Measurements from ENCODE around the gene LRRC2.
"Not testable (repeated sequence)": the region's sequence is repeated elsewhere in the genome, so short reads cannot be mapped to it uniquely, and the experiment has no call there.

LRRC2 gene

DNA sequence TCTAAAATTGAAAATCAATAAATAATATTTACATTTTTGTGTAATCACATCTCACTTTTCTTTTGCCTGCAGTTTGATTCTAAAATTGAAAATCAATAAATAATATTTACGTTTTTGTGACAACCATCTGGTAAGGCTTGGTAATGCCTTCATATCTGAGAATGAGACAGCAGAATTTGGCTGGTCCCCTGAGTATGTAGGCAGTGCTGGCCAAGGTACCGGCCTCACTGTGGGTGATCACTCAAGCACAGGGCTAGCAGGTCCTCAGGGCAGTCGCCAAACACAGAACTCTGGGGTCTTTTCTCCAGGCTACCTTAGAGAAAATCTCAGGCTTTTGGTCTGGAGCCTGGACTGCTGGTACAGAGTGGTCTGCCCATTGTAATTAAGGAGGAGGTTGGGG is 42.1 kb downstream of the LRRC2 start:
- no peak for TF ChIP-seq JUND (IDR thresholded peaks at IDR 0.05; ENCODE audit: low read depth)
- in situ Hi-C loops (cut with HindIII; ENCODE audit: low pct_unique_long_range_greater_than_20kb, low sequenced_read_pairs): no loop called here
- no peak for DNase-seq (ENCODE audit: low read depth in 1 of 2, low spot score in 1 of 2)

GRCh38 chr3:46523556-46523955 is 42.5 kb downstream of the LRRC2 start:
- in situ Hi-C loops (cut with HindIII; ENCODE audit: low pct_unique_long_range_greater_than_20kb, low sequenced_read_pairs): no loop called here
- TF ChIP-seq JUND (IDR thresholded peaks at IDR 0.05; ENCODE audit: low read depth): no peak
- DNase-seq (ENCODE audit: low read depth in 1 of 2, low spot score in 1 of 2): no peak

GRCh38 chr3:46522201-46522600 is 43.9 kb downstream of the LRRC2 start:
- in situ Hi-C loops (cut with HindIII; ENCODE audit: low pct_unique_long_range_greater_than_20kb, low sequenced_read_pairs); DNase-seq (ENCODE audit: low read depth in 1 of 2, low spot score in 1 of 2): not testable (repeated sequence)

DNA sequence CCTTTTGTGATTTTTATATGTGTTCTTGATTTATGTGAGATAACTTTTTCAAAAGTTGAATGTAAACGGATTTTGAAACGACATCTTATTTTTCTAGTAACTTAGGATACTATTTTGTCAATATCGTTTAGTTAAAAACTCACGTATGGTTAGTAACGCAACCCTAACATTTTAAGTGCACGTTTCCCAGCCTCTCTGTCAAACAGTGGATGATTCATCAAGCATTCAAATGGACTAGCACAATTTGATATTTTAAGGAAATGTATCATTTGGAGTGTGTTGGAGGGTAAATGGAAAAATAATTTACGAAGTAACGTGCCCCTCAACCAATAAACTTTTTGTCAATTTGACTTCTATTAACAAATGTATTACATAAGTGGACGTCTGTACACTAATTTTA is 45.0 kb downstream of the LRRC2 start:
- DNase-seq (ENCODE audit: low read depth in 1 of 2, low spot score in 1 of 2): no peak
- in situ Hi-C loops (cut with HindIII; ENCODE audit: low pct_unique_long_range_greater_than_20kb, low sequenced_read_pairs): no loop called here

DNA sequence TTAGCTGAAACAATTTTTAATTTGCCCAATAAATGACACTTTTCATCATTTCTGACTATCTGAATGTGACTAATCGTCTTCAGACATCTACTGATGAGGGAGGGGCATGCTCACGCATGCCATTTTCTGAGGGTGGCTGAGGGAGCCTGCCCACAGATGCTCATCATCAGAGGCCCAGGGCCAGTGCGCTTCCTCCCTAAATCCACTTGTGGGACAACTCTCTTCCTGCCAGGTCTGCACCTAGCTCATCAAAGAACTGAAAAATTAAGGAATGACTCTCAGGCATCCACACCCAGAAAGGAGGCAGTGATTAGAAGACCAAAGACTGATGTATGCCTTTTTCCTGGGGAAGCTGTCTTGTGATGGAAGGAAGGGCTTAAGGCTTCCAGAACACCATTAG is 45.6 kb downstream of the LRRC2 start:
- no peak for DNase-seq (ENCODE audit: low read depth in 1 of 2, low spot score in 1 of 2)
- TF ChIP-seq JUND (IDR thresholded peaks at IDR 0.05; ENCODE audit: low read depth): no peak
- in situ Hi-C loops (cut with HindIII; ENCODE audit: low pct_unique_long_range_greater_than_20kb, low sequenced_read_pairs): no loop called here

More for the DNA sequence above, 45.0 kb downstream of the LRRC2 start:
- no peak for TF ChIP-seq JUND (IDR thresholded peaks at IDR 0.05; ENCODE audit: low read depth)

DNA sequence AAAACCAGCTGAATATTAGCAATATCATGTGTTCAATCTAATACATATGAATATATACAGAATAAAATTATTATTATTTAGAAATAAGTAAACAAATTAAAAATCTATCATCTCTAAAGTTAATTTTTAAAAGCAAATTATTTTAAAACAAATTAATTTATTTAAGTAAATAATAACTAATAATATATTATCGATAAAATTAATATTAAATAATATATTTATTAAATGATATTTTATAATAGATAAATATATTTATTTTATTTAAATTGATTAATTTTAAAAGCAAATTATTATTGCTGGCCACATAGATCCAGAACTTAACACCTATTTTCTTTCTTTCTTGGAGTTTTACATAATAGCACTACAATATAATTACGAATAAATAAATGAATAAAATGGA is 46.1 kb downstream of the LRRC2 start:
- in situ Hi-C loops (cut with HindIII; ENCODE audit: low pct_unique_long_range_greater_than_20kb, low sequenced_read_pairs): no loop called here
- TF ChIP-seq JUND (IDR thresholded peaks at IDR 0.05; ENCODE audit: low read depth): no peak
- DNase-seq (ENCODE audit: low read depth in 1 of 2, low spot score in 1 of 2): no peak

GRCh38 chr3:46517784-46518181 is 48.3 kb downstream of the LRRC2 start:
- DNase-seq (ENCODE audit: low read depth in 1 of 2, low spot score in 1 of 2): no peak
- no peak for TF ChIP-seq JUND (IDR thresholded peaks at IDR 0.05; ENCODE audit: low read depth)
- in situ Hi-C loops (cut with HindIII; ENCODE audit: low pct_unique_long_range_greater_than_20kb, low sequenced_read_pairs): no loop called here

DNA sequence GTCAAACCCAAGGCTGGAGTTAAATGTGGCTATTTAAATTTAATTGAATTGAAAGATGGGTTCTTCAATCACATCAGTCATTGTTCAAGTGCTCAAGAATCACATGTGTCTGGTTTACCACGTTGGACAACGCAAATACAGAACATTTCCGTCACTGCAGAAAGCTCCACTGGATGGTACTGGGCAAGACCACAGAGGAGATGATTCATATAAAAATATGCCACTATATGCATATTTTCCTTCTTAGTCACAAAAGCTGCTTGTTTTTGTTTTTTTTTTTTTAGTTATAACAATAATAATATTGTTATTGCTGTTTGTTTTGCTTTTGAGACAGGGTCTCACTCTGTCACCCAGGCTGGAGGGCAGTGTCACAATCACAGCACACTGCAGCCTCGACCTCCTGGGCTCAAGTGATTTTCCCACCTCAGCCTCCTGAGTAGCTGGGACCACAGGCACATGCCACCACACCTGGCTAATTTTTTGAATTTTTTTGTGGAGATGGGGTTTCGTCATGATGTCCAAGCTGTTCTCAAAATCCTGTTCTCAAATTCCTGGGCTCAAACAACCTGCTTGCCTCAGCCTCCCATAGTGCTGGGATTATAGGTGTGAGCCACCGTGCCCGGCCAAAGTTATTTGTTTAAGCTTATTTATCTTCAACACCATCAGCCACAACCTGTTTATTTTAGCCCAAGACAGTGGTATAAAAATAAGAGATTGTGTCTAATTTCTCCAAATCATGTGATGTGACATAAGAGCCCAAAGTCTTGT is 48.9 kb downstream of the LRRC2 start:
- in situ Hi-C loops (cut with HindIII; ENCODE audit: low pct_unique_long_range_greater_than_20kb, low sequenced_read_pairs): no loop called here
- TF ChIP-seq JUND (IDR thresholded peaks at IDR 0.05; ENCODE audit: low read depth): no peak
- peak in 1 of 2 experiments; percentile 9 for DNase-seq (ENCODE audit: low read depth in 1 of 2, low spot score in 1 of 2)

DNA sequence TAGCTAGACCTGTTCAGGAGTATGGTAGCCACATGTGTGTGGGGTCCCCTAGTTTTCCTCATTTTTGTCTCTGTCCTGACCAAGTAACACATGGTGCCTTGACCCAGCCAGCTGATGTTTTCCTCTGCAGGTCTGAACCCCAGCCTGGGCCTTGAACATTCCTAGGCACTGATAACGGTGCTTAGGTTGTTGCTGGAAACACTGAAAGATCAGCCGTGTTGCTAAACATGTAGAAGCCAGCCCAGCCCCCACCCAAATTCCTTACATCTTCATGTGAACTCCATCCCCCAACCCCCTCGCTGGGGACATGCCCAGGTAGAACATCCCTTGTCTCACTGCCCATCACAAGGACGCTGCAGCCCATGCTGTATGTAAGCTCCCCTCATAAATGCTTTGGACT is 49.6 kb downstream of the LRRC2 start:
- DNase-seq (ENCODE audit: low read depth in 1 of 2, low spot score in 1 of 2): no peak
- in situ Hi-C loops (cut with HindIII; ENCODE audit: low pct_unique_long_range_greater_than_20kb, low sequenced_read_pairs): no loop called here
- no peak for TF ChIP-seq JUND (IDR thresholded peaks at IDR 0.05; ENCODE audit: low read depth)

GRCh38 chr3:46512191-46512749 is 53.8 kb downstream of the LRRC2 start:
- no peak for DNase-seq (ENCODE audit: low read depth in 1 of 2, low spot score in 1 of 2)
- in situ Hi-C loops (cut with HindIII; ENCODE audit: low pct_unique_long_range_greater_than_20kb, low sequenced_read_pairs): no loop called here
- no peak for TF ChIP-seq JUND (IDR thresholded peaks at IDR 0.05; ENCODE audit: low read depth)

DNA sequence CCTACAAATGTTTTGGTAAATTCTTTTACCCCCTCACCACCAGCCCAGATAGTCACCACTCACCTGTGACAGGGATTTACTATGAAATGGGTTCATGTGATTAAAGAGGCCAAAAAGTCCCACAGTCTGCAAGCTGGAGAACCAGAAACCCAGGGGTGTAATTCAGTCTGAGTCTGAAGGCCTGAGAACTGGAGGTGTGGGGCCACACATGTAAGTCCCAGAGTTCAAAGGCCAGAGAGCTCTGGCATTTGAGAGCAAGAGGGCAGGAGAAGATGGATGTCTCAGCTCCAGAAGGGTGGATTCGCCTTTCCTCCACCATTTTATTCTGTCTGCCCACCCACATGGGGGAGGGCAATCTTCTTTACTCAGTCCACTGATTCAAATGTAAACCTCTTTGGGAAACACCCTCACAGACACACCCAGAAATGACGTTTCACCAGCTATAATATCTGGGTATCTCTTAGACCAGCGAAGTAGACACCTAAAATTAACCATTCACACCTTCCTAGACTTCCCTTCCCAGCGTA is 56.4 kb downstream of the LRRC2 start:
- in situ Hi-C loops (cut with HindIII; ENCODE audit: low pct_unique_long_range_greater_than_20kb, low sequenced_read_pairs): no loop called here
- DNase-seq (ENCODE audit: low read depth in 1 of 2, low spot score in 1 of 2): no peak
- TF ChIP-seq JUND (IDR thresholded peaks at IDR 0.05; ENCODE audit: low read depth): no peak

GRCh38 chr3:46508850-46509591 is 57.1 kb downstream of the LRRC2 start:
- in situ Hi-C loops (cut with HindIII; ENCODE audit: low pct_unique_long_range_greater_than_20kb, low sequenced_read_pairs): no loop called here
- TF ChIP-seq JUND (IDR thresholded peaks at IDR 0.05; ENCODE audit: low read depth): no peak
- DNase-seq (ENCODE audit: low read depth in 1 of 2, low spot score in 1 of 2): no peak

GRCh38 chr3:46506526-46506925 is 59.6 kb downstream of the LRRC2 start:
- in situ Hi-C loops (cut with HindIII; ENCODE audit: low pct_unique_long_range_greater_than_20kb, low sequenced_read_pairs): no loop called here
- no peak for DNase-seq (ENCODE audit: low read depth in 1 of 2, low spot score in 1 of 2)
- no peak for TF ChIP-seq JUND (IDR thresholded peaks at IDR 0.05; ENCODE audit: low read depth)

Measured in T47D (cell line).